GM10248 (cell line): ENCODE measurements around the gene CSHL1.

ENCODE experiments used
- CTCF ChIA-PET: fragments of 300-600 bp; sonication (Branson Sonifier 250); formaldehyde crosslinking; extraction: SDS; loops from one replicate; lab custom pipeline; 2021; ENCODE audit warnings: antibody characterized with exemption; lab: Yijun Ruan, JAX
- POLR2A ChIA-PET: fragments of 350-650 bp; sonication (Branson Sonifier 250); formaldehyde crosslinking; extraction: SDS; loops from one replicate; lab custom pipeline; 2020; ENCODE audit warnings: antibody characterized with exemption; lab: Yijun Ruan, JAX
- DNase-seq: peaks from one replicate; pipeline ENCODE4 v3.0.0; 2012; ENCODE audit errors: extremely low spot score
- TF ChIP-seq, protein P1 (sequence below): IDR thresholded peaks from 2 replicates; pipeline ENCODE4 v1.5.1; 2012; ENCODE audit warnings: mild to moderate bottlenecking, low read depth; ENCODE audit errors: extremely low read depth, missing control alignments, control extremely low read depth

Gene CSHL1

DNA sequence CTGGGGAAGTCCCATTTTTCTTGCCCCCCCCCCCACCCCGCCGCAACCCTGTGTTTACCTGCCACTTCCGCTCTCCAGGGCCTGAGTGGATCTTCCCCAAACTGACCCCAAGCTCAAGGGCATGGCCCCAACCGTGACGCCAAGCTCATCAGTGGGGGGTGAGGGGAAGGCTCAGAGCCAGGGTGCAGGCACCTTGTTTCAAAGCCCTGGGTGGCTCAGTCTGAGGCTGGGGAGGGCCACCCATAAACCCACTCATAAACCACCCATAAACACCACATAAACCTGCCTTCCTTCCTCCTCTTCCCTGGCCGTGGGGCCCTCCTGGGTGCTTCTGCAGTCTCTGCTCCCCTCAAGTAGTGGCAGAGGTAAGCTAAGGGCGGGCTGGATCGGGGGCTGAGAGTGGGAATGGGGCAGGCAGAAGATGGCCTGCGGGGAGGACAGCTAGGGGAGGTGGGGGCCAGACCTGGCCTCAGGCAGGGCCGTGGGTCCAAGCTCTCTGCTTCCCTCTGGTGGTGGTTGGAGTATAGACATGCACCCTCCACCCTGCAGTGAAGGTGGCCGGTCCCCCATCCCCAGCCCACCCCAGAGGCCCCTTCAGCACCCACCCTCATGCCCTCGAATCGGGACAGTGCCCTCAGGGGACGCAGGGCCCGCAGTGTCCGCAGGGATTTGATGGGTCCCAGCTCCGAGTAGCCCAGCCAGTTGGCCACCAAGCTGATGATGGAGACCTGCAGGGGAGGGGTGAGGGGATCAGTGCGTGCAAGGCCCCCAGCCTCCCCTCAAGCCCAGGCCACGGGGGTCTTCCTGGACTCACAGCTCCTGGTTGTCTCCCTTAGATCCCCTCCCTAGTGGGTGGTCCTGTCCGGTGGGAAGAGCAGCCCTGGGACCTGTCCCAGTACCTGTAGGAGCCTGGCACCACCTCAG lies 35.6 kb upstream of the CSHL1 start:
- DNase-seq: peak; percentile 90
- ChIA-PET CTCF (interaction anchor here (0.6 to 3.1 kb wide), 48 partner anchors 8 to 384 kb away, joined by 3 to 207 read pairs (median 6); partner anchors contain the start of genes CD79B, CSHL1, GH1 and ICAM2), POLR2A (interaction anchor here (0.6 to 1.5 kb wide), 5 partner anchors 10 to 199 kb away, joined by 5 to 11 read pairs (median 7); no protein-coding TSS in a partner anchor)
- TF ChIP-seq, protein P1, sequence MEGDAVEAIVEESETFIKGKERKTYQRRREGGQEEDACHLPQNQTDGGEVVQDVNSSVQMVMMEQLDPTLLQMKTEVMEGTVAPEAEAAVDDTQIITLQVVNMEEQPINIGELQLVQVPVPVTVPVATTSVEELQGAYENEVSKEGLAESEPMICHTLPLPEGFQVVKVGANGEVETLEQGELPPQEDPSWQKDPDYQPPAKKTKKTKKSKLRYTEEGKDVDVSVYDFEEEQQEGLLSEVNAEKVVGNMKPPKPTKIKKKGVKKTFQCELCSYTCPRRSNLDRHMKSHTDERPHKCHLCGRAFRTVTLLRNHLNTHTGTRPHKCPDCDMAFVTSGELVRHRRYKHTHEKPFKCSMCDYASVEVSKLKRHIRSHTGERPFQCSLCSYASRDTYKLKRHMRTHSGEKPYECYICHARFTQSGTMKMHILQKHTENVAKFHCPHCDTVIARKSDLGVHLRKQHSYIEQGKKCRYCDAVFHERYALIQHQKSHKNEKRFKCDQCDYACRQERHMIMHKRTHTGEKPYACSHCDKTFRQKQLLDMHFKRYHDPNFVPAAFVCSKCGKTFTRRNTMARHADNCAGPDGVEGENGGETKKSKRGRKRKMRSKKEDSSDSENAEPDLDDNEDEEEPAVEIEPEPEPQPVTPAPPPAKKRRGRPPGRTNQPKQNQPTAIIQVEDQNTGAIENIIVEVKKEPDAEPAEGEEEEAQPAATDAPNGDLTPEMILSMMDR: peak; percentile 79

DNA sequence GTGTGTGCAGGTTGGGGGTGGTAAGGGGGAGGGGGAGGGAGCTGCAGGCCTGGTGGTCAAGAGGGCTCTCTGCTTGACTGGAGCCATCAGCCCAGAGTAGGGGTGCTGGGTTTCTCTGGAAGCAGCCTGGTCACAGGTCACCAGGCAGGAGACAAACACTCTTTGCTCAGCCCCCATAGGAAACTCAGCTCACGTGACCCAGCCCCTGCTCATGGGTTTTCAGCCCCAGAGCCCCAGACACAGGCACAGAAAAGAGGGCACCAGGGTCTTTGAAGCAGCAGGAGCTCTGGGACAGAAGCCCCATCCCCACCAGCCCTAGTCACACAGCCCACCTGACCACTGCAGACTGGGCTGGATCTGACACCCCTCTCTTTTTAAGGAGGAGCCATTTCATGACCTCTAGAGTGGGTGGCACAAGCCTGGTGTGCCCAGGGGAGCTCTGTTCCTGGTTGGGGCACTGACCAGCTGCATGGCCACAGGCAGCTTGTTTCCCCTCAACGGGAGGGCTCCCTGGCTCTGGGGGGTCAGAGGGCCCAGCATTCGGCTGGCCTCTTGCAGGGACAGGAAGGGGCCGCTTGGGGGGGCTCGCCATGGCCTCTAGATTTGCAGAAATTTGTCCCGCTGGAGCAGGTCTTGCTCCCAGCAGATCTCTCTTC lies 34.9 kb upstream of the CSHL1 start:
- TF ChIP-seq, protein P1: peak; percentile 9
- DNase-seq: peak; percentile 69
- CTCF ChIA-PET: interaction anchor here (0.6 to 3.1 kb wide), 47 partner anchors 8 to 385 kb away, joined by 3 to 207 read pairs (median 6); partner anchors contain the start of genes CD79B, CSHL1, GH1 and ICAM2
- POLR2A ChIA-PET: interaction anchor here (0.9 to 1.5 kb wide), 3 partner anchors 23 to 200 kb away, joined by 5 to 11 read pairs (median 7); no protein-coding TSS in a partner anchor

DNA sequence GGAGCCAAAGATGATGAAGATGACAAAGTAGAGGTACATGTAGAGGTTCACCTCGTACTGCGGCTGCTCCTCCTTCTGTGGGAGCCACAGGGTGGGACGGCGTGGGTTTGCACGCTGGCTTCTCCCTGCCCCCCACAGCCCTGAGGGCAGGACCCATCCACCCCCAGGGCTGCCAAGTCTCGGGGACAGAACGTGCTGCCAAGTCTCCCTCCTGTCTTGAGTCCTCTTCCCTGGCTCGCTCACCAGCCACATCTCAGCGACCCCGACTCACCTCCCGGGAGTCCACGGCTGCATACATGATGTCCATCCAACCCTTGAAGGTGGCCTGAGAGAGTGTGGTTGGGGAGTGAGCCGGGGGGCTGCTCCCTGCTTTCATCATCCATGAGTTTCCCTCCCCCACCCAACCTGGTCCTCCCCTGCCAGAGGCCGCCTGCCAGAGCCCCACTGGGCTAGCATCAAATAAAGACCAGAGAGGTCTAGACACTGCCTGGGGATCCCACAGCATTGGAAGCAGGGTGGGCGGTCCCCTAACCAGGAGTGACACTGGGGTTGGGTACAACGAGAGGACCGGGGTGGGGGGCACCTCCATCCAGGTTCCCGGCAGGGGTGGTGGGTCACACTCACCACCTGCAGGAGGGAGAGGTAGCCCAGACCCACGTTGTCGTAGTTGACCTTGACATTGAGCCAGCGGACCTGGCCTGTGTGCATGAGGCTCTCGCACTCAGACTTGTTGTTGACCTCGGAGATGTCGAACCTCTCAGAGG lies 33.9 kb upstream of the CSHL1 start:
- CTCF ChIA-PET: interaction anchor here (1.0 to 3.1 kb wide), 11 partner anchors 8 to 80 kb away, joined by 4 to 207 read pairs (median 26); partner anchors contain the start of genes CD79B, CSHL1 and GH1
- POLR2A ChIA-PET: interaction anchor here (1.4 kb wide), 1 partner anchor 201 kb away, joined by 7 read pairs; no protein-coding TSS in a partner anchor
- TF ChIP-seq, protein P1: no peak
- no peak for DNase-seq

DNA sequence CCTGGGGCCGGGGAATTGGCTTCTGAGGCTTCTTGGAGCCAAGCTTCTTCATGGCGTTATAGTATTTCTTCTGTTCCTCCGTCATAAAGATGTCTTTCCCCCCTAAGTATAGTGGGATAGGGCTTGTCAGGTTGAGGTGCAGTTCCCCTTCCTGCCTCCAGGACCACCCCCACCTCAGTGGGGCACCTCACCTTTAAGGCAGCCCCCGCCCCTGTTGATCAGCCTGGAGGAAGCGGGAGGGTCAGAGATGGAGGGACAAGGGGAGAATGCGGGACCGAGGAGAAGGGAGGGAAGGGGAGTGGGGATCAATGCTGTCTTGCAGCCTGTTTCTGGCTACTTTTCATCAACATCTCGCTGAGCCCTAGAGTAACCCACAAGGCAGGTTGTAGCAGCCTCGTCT lies 32.7 kb upstream of the CSHL1 start:
- TF ChIP-seq, protein P1: no peak
- no peak for DNase-seq
- CTCF ChIA-PET: interaction anchor here (1.0 kb wide), 1 partner anchor 24 kb away, joined by 4 read pairs; no protein-coding TSS in a partner anchor
- POLR2A ChIA-PET: no interaction called here

DNA sequence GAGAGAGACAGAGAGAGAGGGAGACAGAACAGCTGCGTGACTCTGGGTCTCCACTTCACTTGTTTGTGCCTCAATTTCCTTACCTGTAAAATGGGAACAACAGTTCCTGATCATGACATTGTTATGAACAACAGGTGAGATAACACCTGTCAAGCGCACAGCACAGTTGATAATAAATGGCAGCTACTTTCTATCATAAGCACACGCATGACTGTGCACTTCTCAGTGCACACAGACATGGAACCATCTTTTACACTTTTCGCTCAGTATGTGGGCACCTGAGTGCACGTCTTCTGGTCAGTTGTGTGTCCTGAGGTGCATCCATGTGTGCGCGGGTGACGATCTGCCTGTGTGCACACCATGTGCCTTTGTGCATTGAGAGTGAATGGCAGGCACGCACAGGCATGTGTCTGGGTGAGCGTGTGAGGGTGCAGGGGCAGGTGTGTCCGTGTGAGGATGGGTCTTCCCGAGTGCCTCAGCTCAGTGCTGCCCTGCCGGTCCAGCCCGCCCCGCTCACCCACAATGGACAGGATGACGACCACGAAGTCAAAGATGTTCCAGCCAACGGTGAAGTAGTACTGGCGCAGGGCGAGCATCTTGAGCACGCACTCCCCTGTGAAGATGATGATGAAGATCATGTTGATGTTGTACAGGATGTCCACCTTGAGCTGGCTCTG lies 31.4 kb upstream of the CSHL1 start:
- no peak for DNase-seq
- TF ChIP-seq, protein P1: no peak
- ChIA-PET POLR2A (no interaction called here), CTCF (interaction anchor here (0.8 to 1.7 kb wide), 5 partner anchors 11 to 74 kb away, joined by 3 to 6 read pairs (median 3); partner anchors contain the start of gene CSHL1)
